ENCODE data around the gene KRTAP12-1. TPM values are rescaled to one million over a fixed set of nuclear protein-coding genes. Genes with fewer than 3 reads are reported as not detected.

Gene KRTAP12-1
- total RNA-seq, 1 donor from 2014 or later: not detected

GRCh38 chr21:44723177-44724131 lies 41.5 kb upstream of the KRTAP12-1 start:
- Histone ChIP-seq H3K36me3 (ENCODE audit: insufficient read depth, low read length) (no peaks in the 10 kb centered on the region), H3K9me3 (ENCODE audit: insufficient read depth, low read depth, low read length) (no peaks in the 10 kb centered on the region), H4K20me1 (ENCODE audit: insufficient read depth, low read length) (no peaks in the 10 kb centered on the region), H3K4me1 (ENCODE audit: insufficient read depth, low read length) (no peaks in the 10 kb centered on the region), H3K79me2 (ENCODE audit: insufficient read depth, low read length) (no peaks in the 10 kb centered on the region), H3K27me3 (ENCODE audit: insufficient read depth, low read length) (peaks cover 31% of the 10 kb centered on the region), H3K9ac (ENCODE audit: low read length) (no peak overlapping the region), H2AFZ (ENCODE audit: low read depth, low read length) (no peak overlapping the region), H3K27ac (ENCODE audit: low read depth, low read length) (no peak overlapping the region), H3K4me3 (ENCODE audit: insufficient read depth, low read depth, low read length) (no peak overlapping the region), H3K4me2 (ENCODE audit: low read length) (no peak overlapping the region)
- DNase-seq (ENCODE audit: low read depth) (no peak), FAIRE-seq (no peak)
- Mint-ChIP-seq H3K27ac (ENCODE audit: unreplicated experiment) (no peak overlapping the region), H3K4me1 (ENCODE audit: low read depth, unreplicated experiment) (peaks cover 5% of the 10 kb centered on the region), H3K36me3 (ENCODE audit: low read depth, unreplicated experiment) (no peaks in the 10 kb centered on the region), H3K4me3 (ENCODE audit: unreplicated experiment) (no peak overlapping the region), H3K9me3 (ENCODE audit: unreplicated experiment) (peaks cover 4% of the 10 kb centered on the region), H3K27me3 (ENCODE audit: low read depth, unreplicated experiment) (peaks cover 60% of the 10 kb centered on the region)
- TF ChIP-seq CTCF (IDR thresholded peaks at IDR 0.05; ENCODE audit: insufficient read depth, low read depth, low read length) (no peak), EZH2 (IDR thresholded peaks at IDR 0.05; ENCODE audit: insufficient read depth, low read length) (no peak)

- Histone ChIP-seq H3K9me3 (ENCODE audit: insufficient read depth, low read depth, low read length) (no peaks in the 10 kb centered on the region), H3K79me2 (ENCODE audit: insufficient read depth, low read length) (no peaks in the 10 kb centered on the region), H3K4me1 (ENCODE audit: insufficient read depth, low read length) (no peaks in the 10 kb centered on the region), H4K20me1 (ENCODE audit: insufficient read depth, low read length) (no peaks in the 10 kb centered on the region), H3K9ac (ENCODE audit: low read length) (no peak overlapping the region), H3K4me3 (ENCODE audit: insufficient read depth, low read depth, low read length) (no peak overlapping the region), H3K4me2 (ENCODE audit: low read length) (no peak overlapping the region), H3K36me3 (ENCODE audit: insufficient read depth, low read length) (no peaks in the 10 kb centered on the region), H3K27ac (ENCODE audit: low read depth, low read length) (no peak overlapping the region), H3K27me3 (ENCODE audit: insufficient read depth, low read length) (peaks cover 34% of the 10 kb centered on the region), H2AFZ (ENCODE audit: low read depth, low read length) (no peak overlapping the region)
- DNase-seq (ENCODE audit: low read depth) (no peak), FAIRE-seq (no peak)
- Mint-ChIP-seq H3K27me3 (ENCODE audit: low read depth, unreplicated experiment) (peaks cover 61% of the 10 kb centered on the region), H3K36me3 (ENCODE audit: low read depth, unreplicated experiment) (no peaks in the 10 kb centered on the region), H3K27ac (ENCODE audit: unreplicated experiment) (no peak overlapping the region), H3K9me3 (ENCODE audit: unreplicated experiment) (peaks cover 4% of the 10 kb centered on the region), H3K4me1 (ENCODE audit: low read depth, unreplicated experiment) (peaks cover 5% of the 10 kb centered on the region), H3K4me3 (ENCODE audit: unreplicated experiment) (no peak overlapping the region)
- TF ChIP-seq CTCF (IDR thresholded peaks at IDR 0.05; ENCODE audit: insufficient read depth, low read depth, low read length) (no peak), EZH2 (IDR thresholded peaks at IDR 0.05; ENCODE audit: insufficient read depth, low read length) (no peak)
Observed at GRCh38 chr21:44722731-44723130, 40.8 kb upstream of the KRTAP12-1 start.

- FAIRE-seq (no peak), DNase-seq (ENCODE audit: low read depth) (no peak)
- H3K79me2 ChIP-seq (ENCODE audit: insufficient read depth, low read length): no peaks in the 10 kb centered on the region
- H3K27ac ChIP-seq (ENCODE audit: low read depth, low read length): no peak overlapping the region
- Mint-ChIP-seq H3K27me3 (ENCODE audit: low read depth, unreplicated experiment) (peaks cover 51% of the 10 kb centered on the region), H3K27ac (ENCODE audit: unreplicated experiment) (no peak overlapping the region), H3K4me3 (ENCODE audit: unreplicated experiment) (peak overlapping the region; percentile 2), H3K36me3 (ENCODE audit: low read depth, unreplicated experiment) (no peaks in the 10 kb centered on the region), H3K9me3 (ENCODE audit: unreplicated experiment) (peaks cover 6% of the 10 kb centered on the region), H3K4me1 (ENCODE audit: low read depth, unreplicated experiment) (peaks cover 5% of the 10 kb centered on the region)
- H3K4me3 ChIP-seq (ENCODE audit: insufficient read depth, low read depth, low read length): no peak overlapping the region
- no peak overlapping the region for H2AFZ ChIP-seq (ENCODE audit: low read depth, low read length)
- H3K9ac ChIP-seq (ENCODE audit: low read length): no peak overlapping the region
- TF ChIP-seq CTCF (IDR thresholded peaks at IDR 0.05; ENCODE audit: insufficient read depth, low read depth, low read length) (no peak), EZH2 (IDR thresholded peaks at IDR 0.05; ENCODE audit: insufficient read depth, low read length) (no peak)
- H3K9me3 ChIP-seq (ENCODE audit: insufficient read depth, low read depth, low read length): no peaks in the 10 kb centered on the region
- peaks cover 34% of the 10 kb centered on the region for H3K27me3 ChIP-seq (ENCODE audit: insufficient read depth, low read length)
- no peaks in the 10 kb centered on the region for H3K4me1 ChIP-seq (ENCODE audit: insufficient read depth, low read length)
- H3K36me3 ChIP-seq (ENCODE audit: insufficient read depth, low read length): no peaks in the 10 kb centered on the region
- no peak overlapping the region for H3K4me2 ChIP-seq (ENCODE audit: low read length)
- no peaks in the 10 kb centered on the region for H4K20me1 ChIP-seq (ENCODE audit: insufficient read depth, low read length)
Observed at GRCh38 chr21:44720170-44720569, 38.2 kb upstream of the KRTAP12-1 start.
